KOPT-K1 (cell line): Measurements from ENCODE around the gene BRINP1.

Source experiments
- H3K27ac ChIP-seq: fragments of 200-600 bp; sonication (generic); 2 replicates; pipeline ENCODE4 v1.5.1; 2016; ENCODE audit warnings: antibody characterized with exemption, mild to moderate bottlenecking, low read depth, low read length; ENCODE audit not compliant: poor library complexity, severe bottlenecking
- H3K36me3 ChIP-seq: fragments of 200-600 bp; sonication (generic); 2 replicates; pipeline ENCODE4 v1.5.1; 2017; ENCODE audit warnings: antibody characterized with exemption, mild to moderate bottlenecking, low read length, moderate library complexity; ENCODE audit not compliant: insufficient read depth
- H3K9me3 ChIP-seq: fragments of 200-600 bp; sonication (generic); 2 replicates; pipeline ENCODE4 v1.5.1; 2017; ENCODE audit warnings: antibody characterized with exemption, low read length, mild to moderate bottlenecking; ENCODE audit not compliant: insufficient read depth, poor library complexity, severe bottlenecking

The BRINP1 gene

GRCh38 chr9:119365291-119366027, 3.8 kb downstream of the BRINP1 start:
- no peaks in the 10 kb centered on the region for H3K9me3 ChIP-seq
- H3K36me3 ChIP-seq = no peaks in the 10 kb centered on the region
- H3K27ac ChIP-seq = no peak overlapping the region

- Histone ChIP-seq H3K27ac (no peak overlapping the region), H3K36me3 (no peaks in the 10 kb centered on the region), H3K9me3 (no peaks in the 10 kb centered on the region)
Measured at GRCh38 chr9:119360237-119360636, 9.0 kb downstream of the BRINP1 start.

GRCh38 chr9:119357336-119358096, 11.7 kb downstream of the BRINP1 start:
- Histone ChIP-seq H3K9me3 (no peaks in the 10 kb centered on the region), H3K27ac (no peak overlapping the region)

GRCh38 chr9:119349351-119349825, 19.8 kb downstream of the BRINP1 start:
- Histone ChIP-seq H3K36me3 (no peaks in the 10 kb centered on the region), H3K27ac (no peak overlapping the region), H3K9me3 (no peaks in the 10 kb centered on the region)

More at GRCh38 chr9:119357336-119358096, 11.7 kb downstream of the BRINP1 start:
- no peaks in the 10 kb centered on the region for H3K36me3 ChIP-seq

GRCh38 chr9:119343059-119343990, 25.9 kb downstream of the BRINP1 start:
- H3K9me3 ChIP-seq = no peaks in the 10 kb centered on the region
- no peaks in the 10 kb centered on the region for H3K36me3 ChIP-seq
- no peak overlapping the region for H3K27ac ChIP-seq

GRCh38 chr9:119339056-119339455, 30.2 kb downstream of the BRINP1 start:
- Histone ChIP-seq H3K9me3 (no peaks in the 10 kb centered on the region), H3K27ac (no peak overlapping the region), H3K36me3 (no peaks in the 10 kb centered on the region)

- Histone ChIP-seq H3K9me3 (no peaks in the 10 kb centered on the region), H3K27ac (no peak overlapping the region), H3K36me3 (no peaks in the 10 kb centered on the region)
Measured at GRCh38 chr9:119337573-119337972, 31.7 kb downstream of the BRINP1 start.

GRCh38 chr9:119334745-119335144, 34.5 kb downstream of the BRINP1 start:
- no peak overlapping the region for H3K27ac ChIP-seq
- H3K9me3 ChIP-seq = no peaks in the 10 kb centered on the region
- H3K36me3 ChIP-seq = no peaks in the 10 kb centered on the region

- Histone ChIP-seq H3K27ac (no peak overlapping the region), H3K9me3 (no peaks in the 10 kb centered on the region), H3K36me3 (no peaks in the 10 kb centered on the region)
Measured at GRCh38 chr9:119333507-119334229, 35.6 kb downstream of the BRINP1 start.

- Histone ChIP-seq H3K36me3 (no peaks in the 10 kb centered on the region), H3K27ac (no peak overlapping the region), H3K9me3 (no peaks in the 10 kb centered on the region)
Measured at GRCh38 chr9:119332522-119332921, 36.7 kb downstream of the BRINP1 start.

- Histone ChIP-seq H3K36me3 (no peaks in the 10 kb centered on the region), H3K27ac (no peak overlapping the region), H3K9me3 (no peaks in the 10 kb centered on the region)
Measured at GRCh38 chr9:119322184-119322583, 47.1 kb downstream of the BRINP1 start.

- Histone ChIP-seq H3K27ac (no peak overlapping the region), H3K36me3 (no peaks in the 10 kb centered on the region), H3K9me3 (no peaks in the 10 kb centered on the region)
Measured at GRCh38 chr9:119318371-119318770, 50.9 kb downstream of the BRINP1 start.

- H3K36me3 ChIP-seq = no peaks in the 10 kb centered on the region
- no peaks in the 10 kb centered on the region for H3K9me3 ChIP-seq
- H3K27ac ChIP-seq = no peak overlapping the region
Measured at GRCh38 chr9:119313846-119314245, 55.4 kb downstream of the BRINP1 start.

- Histone ChIP-seq H3K9me3 (no peaks in the 10 kb centered on the region), H3K36me3 (no peaks in the 10 kb centered on the region), H3K27ac (no peak overlapping the region)
Measured at GRCh38 chr9:119310741-119311140, 58.5 kb downstream of the BRINP1 start.
